Tibial nerve (tissue), 4 donors: Measurements from ENCODE around the gene QRSL1. TPM values are rescaled to one million over a fixed set of nuclear protein-coding genes. Genes with fewer than 3 reads are reported as not detected.

Source experiments
- DNase-seq, 2 donors: peaks; one replicate each; pipeline ENCODE4 v3.0.0-alpha.2; 2019; ENCODE audit warnings: low spot score in 2 of 2
- H3K27ac ChIP-seq, 4 donors: fragments of 200-600 bp; sonication (generic) in 3 of 4; one replicate each; pipeline ENCODE4 v1.5.1; 2017 to 2019; ENCODE audit warnings: mild to moderate bottlenecking in 1 of 4
- H3K27me3 ChIP-seq, 2 donors: fragments of 200-600 bp; sonication (generic) in 1 of 2; one replicate each; pipeline versions ENCODE4 v1.5.1 to v1.6.0; 2017 to 2019
- H3K36me3 ChIP-seq, 3 donors: fragments of 200-600 bp; sonication (generic); one replicate each; pipeline ENCODE4 v1.5.1; 2018 to 2019
- H3K4me1 ChIP-seq, 4 donors: fragments of 200-600 bp; sonication (generic) in 3 of 4; one replicate each; pipeline ENCODE4 v1.5.1; 2017 to 2019
- H3K4me3 ChIP-seq, 4 donors: fragments of 200-600 bp; sonication (generic) in 3 of 4; one replicate each; pipeline ENCODE4 v1.5.1; 2017 to 2019; ENCODE audit warnings: mild to moderate bottlenecking in 1 of 4, moderate library complexity in 1 of 4
- H3K9me3 ChIP-seq, 4 donors: fragments of 200-600 bp; sonication (generic) in 3 of 4; one replicate each; pipeline ENCODE4 v1.5.1; 2017 to 2019
- CTCF ChIP-seq, 5 experiments: fragments of 200-600 bp in 3 of 5; fragments of 450-650 bp in 2 of 5; sonication (generic) in 3 of 5; IDR thresholded peaks; one replicate each; pipeline ENCODE4 v1.5.1; 2016 to 2019; ENCODE audit warnings: antibody characterized with exemption in 5 of 5, mild to moderate bottlenecking in 3 of 5, moderate library complexity in 2 of 5
- EP300 ChIP-seq, 2 donors: sonication (generic); formaldehyde crosslinking; IDR thresholded peaks; one replicate each; pipeline ENCODE4 v1.6.1; 2017; ENCODE audit warnings: antibody characterized with exemption in 2 of 2, mild to moderate bottlenecking in 1 of 2
- POLR2A ChIP-seq, 2 donors: fragments of 450-650 bp; IDR thresholded peaks; one replicate each; pipeline ENCODE4 v1.6.1; 2017; ENCODE audit warnings: antibody characterized with exemption in 2 of 2, mild to moderate bottlenecking in 2 of 2, moderate library complexity in 2 of 2
- WGBS, 2 donors: methylation state at CpG; one replicate each; pipeline ENCODE4 v1.1.5; 2018; 5-methylcytosine and 5-hydroxymethylcytosine counted together
- total RNA-seq, 4 donors: library from RNA; depleted of rRNA; stranded (reverse); fragments of >200 nt; gene quantifications; one replicate each; pipeline ENCODE4 v1.1.0, GENCODE V29; 2016

Gene QRSL1
- total RNA-seq, 4 donors from 2014 or later = 9.6 to 14.0 (median 11.1) TPM

GRCh38 chr6:106612671-106613416 is 16.5 kb upstream of the QRSL1 start:
- DNase-seq = no peak
- TF ChIP-seq CTCF (IDR thresholded peaks at IDR 0.05) (no peak), EP300 (IDR thresholded peaks at IDR 0.05) (no peak), POLR2A (IDR thresholded peaks at IDR 0.05) (no peak)
- Histone ChIP-seq H3K27me3 (no peaks in the 10 kb centered on the region), H3K9me3 (no peaks in the 10 kb centered on the region), H3K27ac (no peak overlapping the region), H3K4me3 (no peak overlapping the region), H3K36me3 (peaks cover 0 to 43% (median 0%) of the 10 kb centered on the region in 3 donors), H3K4me1 (no peaks in the 10 kb centered on the region)
- 92 to 94% methylated on average over 9 of the region's 9 CpGs for WGBS, 2 donors

DNA sequence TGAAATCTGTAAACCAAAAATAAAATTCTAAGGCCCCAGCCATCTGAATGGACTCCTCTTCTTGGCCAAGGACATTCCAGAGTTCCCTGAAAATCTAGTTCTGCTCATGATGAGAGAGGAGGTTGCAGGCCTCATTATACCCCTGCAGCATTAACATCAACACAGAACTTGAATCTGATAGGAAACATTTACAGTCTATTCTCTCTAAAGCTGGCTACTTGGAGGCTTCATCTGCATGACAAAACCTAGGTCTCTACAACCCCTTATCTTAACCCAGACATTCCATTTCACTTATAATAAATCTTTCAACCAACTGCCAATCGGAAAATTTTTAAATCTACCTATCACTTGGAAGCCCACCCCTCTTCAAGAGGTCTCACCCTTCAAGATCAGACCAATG is 15.8 kb upstream of the QRSL1 start:
- no peaks in the 10 kb centered on the region for H3K27me3 ChIP-seq
- TF ChIP-seq CTCF (IDR thresholded peaks at IDR 0.05) = no peak
- no peak for TF ChIP-seq POLR2A (IDR thresholded peaks at IDR 0.05)
- TF ChIP-seq EP300 (IDR thresholded peaks at IDR 0.05) = no peak
- no peak for DNase-seq
- no peaks in the 10 kb centered on the region for H3K4me1 ChIP-seq
- H3K4me3 ChIP-seq = no peak overlapping the region
- H3K9me3 ChIP-seq = no peaks in the 10 kb centered on the region
- peaks cover 0 to 44% (median 0%) of the 10 kb centered on the region in 3 donors for H3K36me3 ChIP-seq
- H3K27ac ChIP-seq = no peak overlapping the region
- 82 to 97% methylated on average over 1 of the region's 1 CpG for WGBS, 2 donors

DNA sequence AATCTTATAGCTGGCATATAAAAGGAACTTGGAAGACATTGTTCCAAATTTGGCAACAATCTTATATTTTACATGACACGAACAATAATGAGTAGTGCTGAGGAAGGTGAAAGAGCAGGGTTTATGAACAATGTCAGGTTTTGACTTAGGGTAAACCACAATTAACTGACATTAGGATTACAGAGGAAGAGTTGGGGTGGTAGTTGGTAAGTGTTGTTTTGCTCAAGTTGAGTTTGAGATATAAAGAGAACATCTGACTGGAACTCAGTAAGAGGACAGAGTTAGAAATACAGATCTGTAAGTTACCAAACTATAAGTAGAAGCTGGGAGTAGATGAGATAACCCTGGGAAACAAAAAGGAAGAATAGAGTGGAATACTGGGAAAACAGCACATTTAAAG is 15.2 kb upstream of the QRSL1 start:
- H3K27ac ChIP-seq = no peak overlapping the region
- peaks cover 0 to 50% (median 0%) of the 10 kb centered on the region in 3 donors for H3K36me3 ChIP-seq
- 53 to 70% methylated on average over 1 of the region's 1 CpG for WGBS, 2 donors

DNA sequence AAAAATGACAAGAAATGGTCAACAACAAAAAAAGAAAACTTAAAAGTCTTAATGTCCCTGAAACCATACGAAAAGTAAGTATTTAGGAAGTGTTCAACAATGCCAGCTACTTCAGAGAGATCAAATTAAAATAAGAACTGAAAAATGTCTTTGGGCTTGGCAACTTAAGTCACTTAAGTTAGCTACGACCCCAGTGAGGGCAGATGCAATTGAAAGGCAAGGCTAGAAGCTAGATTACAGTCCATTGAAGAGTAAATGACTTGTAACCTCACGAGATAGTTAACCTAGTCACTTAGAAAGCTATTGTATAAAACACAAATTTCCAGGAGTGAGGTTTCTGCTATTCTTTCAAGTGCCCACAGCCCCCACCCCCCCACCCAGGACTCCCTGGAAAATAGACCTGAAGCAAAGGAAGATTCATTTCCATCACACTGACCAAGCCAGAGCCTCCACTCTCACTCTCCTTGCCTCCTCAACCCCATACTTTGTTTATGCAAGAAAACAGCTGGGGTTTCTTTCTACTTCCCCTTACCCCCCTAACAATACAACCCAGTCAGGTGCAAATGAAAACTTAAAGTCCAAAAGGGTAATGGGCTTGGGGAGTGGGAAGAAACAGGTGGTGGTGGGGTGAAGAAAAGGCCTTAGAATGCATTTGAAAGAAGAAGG is 14.7 kb upstream of the QRSL1 start:
- WGBS, 2 donors = 63 to 64% methylated on average over 3 of the region's 3 CpGs
- H3K9me3 ChIP-seq = no peaks in the 10 kb centered on the region

More for the DNA sequence above, 15.2 kb upstream of the QRSL1 start:
- TF ChIP-seq CTCF (IDR thresholded peaks at IDR 0.05) = no peak
- TF ChIP-seq POLR2A (IDR thresholded peaks at IDR 0.05) = no peak
- no peak for TF ChIP-seq EP300 (IDR thresholded peaks at IDR 0.05)
- H3K4me1 ChIP-seq = no peaks in the 10 kb centered on the region
- no peaks in the 10 kb centered on the region for H3K27me3 ChIP-seq
- no peak for DNase-seq
- H3K9me3 ChIP-seq = no peaks in the 10 kb centered on the region
- H3K4me3 ChIP-seq = no peak overlapping the region

More for the DNA sequence above, 14.7 kb upstream of the QRSL1 start:
- DNase-seq = no peak
- Histone ChIP-seq H3K27me3 (no peaks in the 10 kb centered on the region), H3K36me3 (peaks cover 0 to 51% (median 0%) of the 10 kb centered on the region in 3 donors), H3K4me1 (no peaks in the 10 kb centered on the region), H3K27ac (no peak overlapping the region), H3K4me3 (no peak overlapping the region)
- TF ChIP-seq EP300 (IDR thresholded peaks at IDR 0.05) (no peak), POLR2A (IDR thresholded peaks at IDR 0.05) (no peak), CTCF (IDR thresholded peaks at IDR 0.05) (no peak)
